Muscle of arm (tissue), 12 donors: Measurements from ENCODE around the gene MYO7A. TPM values are rescaled to one million over a fixed set of nuclear protein-coding genes. Genes with fewer than 3 reads are reported as not detected.

Experiments used
- DNase-seq: peaks from one replicate; pipeline ENCODE4 v3.0.0-alpha.2; 2013
- polyA plus RNA-seq, 12 donors: library from polyadenylated mRNA; unstranded; fragments of 120-200 nt; gene quantifications; one replicate each; pipeline ENCODE4 v1.2.1, GENCODE V29; 2013; ENCODE audit not compliant: insufficient read length in 12 of 12

Gene MYO7A
- polyA plus RNA-seq, 12 donors = 2.0 to 15.0 (median 4.2) TPM; not detected in 1

DNA sequence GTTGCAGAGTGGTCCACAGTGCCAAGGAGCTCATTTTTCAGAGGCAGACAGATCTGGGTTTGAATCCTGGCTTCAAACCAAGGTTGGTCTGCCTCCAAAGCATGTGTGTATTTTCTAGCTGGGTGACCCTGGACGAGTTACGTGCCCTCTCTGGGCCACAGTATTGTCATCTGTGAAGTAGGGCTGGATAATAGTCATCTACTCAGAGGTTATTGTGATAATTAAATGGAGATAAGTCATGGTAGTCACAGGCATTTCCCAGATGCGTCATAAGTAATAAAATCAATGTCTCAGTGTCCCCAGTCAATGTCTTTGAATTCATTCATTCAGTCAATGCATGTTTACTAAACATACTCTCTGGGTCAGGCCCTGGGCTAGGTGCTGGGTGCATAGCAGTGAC, 16.8 kb upstream of the MYO7A start:
- DNase-seq = no peak

DNA sequence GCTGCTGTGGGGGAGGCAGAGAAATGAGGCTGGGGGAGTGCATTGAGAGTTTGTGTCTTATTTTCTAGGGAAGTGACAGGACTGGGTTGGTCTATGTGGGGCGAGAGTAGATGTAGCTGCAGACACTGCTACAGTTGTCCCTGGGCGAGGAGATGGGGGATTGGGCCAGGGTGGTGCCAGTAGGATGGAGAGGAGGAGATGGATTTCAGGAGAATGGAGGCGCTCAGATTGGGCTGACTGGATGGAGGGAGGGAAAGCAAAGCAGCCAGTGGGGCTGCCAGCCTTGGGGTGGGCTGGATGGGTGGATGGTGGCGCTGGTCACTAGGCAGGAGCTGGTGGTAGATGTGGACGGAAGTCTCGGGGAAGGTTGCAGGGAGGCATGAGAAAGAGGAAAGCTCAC, 16.1 kb upstream of the MYO7A start:
- no peak for DNase-seq

DNA sequence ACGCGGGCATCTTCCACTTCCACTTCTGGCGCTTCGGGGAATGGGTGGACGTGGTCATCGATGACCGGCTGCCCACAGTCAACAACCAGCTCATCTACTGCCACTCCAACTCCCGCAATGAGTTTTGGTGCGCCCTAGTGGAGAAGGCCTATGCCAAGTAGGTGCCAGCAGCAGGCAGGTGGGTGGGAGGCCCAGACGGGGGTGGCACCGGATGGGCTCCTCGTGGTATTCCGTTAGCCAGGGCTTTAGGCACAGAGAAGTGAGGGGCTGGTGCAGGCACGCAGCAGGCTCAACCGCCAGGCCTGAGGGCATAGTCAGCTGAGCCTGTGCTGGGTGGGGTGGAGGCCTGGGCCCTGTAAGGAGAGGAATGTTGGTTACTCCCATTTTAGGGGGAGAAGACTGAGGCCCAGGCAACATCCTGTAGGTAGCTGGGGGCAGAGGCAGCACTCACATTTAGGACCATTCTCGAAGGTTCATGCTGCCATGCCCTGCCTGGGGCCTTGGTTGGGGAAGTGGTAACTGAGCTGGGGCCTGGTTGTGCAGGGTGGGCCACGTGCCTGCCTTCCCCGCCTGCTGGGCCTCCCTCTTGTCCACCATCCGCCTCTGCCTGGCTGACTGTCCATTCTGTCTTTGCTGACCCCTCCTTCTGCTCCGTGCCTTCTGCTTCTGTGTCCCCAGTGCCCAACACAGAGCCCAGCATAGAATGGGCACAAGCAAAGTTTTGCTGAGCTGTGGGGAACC, 15.2 kb upstream of the MYO7A start:
- DNase-seq = no peak

DNA sequence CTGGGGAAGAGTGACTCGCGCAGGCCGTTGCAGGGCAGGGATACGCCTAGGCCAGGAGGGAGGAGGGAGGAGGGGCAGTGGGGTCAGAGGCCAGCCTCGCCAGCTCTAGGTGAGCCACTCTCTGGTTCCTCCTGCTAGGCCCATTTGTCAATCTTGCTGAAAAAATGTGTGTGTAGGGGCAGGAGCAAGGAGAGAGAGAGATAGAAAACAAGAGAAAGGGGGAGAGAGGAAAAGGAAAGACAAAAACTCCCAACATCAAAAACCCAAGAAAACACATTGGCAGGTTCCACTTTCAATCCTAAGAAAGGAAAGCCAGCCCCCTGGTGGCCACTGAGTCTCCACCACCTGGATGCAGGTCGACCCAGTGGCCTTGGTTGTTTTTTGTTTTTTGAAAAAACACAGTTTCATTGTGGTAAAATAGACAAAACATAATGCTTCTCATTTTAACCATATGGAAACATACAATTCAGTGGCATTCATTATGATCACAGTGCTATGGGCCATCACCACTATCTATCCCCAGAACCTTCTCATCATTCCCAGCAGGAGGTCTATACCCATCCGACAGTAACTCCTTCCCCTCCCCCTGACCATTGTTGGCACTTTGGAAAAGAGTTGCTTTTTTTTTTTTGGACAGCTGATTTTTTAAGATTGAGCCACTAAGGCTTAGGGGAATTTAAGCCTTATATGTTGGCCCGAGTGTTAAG, 14.5 kb upstream of the MYO7A start:
- no peak for DNase-seq

DNA sequence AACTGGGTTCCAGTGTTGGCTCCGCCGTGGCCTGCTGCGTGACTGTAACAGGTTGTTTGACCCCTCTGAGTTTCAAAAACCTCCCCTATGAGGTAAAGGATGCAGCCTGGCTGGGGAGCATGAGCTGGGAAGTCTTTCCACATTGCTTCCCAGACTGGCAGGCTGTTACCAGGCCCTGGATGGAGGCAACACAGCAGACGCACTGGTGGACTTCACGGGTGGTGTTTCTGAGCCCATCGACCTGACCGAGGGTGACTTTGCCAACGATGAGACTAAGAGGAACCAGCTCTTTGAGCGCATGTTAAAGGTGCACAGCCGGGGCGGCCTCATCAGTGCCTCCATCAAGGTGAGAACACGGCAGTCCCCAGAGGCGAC, 14.0 kb upstream of the MYO7A start:
- DNase-seq = no peak

DNA sequence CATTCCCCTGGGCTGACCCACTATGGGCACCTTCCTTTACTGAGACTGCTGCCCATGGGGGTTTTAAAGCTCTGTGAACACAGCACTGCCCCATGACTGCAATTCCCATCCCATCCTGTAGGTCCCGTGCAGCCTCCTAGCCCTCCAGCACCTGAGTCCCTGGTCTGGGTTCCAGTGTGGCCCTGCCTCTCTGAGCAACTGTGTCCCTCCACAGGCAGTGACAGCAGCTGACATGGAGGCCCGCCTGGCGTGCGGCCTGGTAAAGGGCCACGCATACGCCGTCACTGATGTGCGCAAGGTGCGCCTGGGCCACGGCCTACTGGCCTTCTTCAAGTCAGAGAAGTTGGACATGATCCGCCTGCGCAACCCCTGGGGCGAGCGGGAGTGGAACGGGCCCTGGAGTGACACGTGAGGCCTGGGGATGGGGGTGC, 12.8 kb upstream of the MYO7A start:
- DNase-seq = no peak

DNA sequence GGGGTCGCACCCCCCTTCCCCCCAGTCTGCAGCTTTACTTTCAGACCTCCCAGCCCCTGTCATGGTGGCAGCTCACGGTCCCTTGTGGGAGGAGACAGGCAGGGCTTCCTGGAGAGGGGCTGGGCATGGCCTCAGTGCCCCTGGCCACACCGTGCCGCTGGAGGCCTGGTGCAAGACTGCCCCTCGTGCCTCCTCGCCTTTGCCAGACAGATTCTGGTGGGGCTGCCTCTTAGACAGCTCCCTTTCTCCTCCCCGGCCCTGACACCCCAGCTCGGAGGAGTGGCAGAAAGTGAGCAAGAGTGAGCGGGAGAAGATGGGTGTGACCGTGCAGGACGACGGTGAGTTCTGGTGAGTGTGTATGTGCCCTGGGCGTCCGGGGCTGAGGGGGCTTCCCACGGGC, 12.1 kb upstream of the MYO7A start:
- no peak for DNase-seq

DNA sequence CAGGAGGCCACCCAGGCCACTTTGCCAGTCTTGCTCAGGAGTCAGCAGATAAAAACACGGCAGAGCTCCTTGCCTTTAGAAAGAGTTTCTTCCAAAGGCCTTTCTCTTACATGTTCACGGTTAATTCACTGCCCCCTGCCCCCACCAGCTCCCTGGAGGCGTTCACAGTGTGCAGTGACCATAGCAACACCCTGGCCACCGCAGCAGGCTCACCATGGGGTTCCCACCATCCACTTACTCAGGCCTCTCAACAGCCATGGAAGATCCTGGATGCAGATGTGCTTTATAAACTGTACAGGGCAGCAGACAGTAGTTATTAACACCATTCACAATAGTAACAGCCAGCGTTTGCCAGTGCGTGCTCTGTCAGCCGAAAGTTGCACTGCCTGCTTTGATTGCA, 10.6 kb upstream of the MYO7A start:
- no peak for DNase-seq

DNA sequence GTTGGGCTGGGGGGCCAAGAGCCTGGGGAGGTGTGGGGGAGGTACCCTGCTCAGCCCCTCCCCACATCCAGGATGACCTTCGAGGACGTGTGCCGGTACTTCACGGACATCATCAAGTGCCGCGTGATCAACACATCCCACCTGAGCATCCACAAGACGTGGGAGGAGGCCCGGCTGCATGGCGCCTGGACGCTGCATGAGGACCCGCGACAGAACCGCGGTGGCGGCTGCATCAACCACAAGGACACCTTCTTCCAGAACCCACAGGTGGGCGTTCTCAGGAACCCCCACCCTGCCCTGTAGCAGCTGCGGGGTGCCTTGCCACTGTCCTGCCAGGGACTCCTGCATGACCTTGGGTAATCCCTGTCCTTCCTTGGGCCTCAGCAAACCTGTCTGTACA, 10.0 kb upstream of the MYO7A start:
- no peak for DNase-seq

DNA sequence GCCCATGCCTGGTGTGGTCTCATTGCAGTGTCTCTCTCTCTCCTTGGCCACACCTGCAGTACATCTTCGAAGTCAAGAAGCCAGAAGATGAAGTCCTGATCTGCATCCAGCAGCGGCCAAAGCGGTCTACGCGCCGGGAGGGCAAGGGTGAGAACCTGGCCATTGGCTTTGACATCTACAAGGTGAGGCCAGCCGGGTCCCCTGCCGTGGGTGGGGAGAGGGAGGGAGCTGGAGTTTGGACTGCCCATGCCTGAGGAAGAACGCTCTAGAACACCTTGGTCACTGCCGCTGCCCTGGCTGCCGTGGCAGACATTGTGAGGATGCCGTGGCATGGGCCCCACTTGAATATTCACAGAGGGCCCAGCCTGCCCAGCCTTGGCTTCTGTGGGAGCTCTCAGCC, 9.1 kb upstream of the MYO7A start:
- DNase-seq = no peak

DNA sequence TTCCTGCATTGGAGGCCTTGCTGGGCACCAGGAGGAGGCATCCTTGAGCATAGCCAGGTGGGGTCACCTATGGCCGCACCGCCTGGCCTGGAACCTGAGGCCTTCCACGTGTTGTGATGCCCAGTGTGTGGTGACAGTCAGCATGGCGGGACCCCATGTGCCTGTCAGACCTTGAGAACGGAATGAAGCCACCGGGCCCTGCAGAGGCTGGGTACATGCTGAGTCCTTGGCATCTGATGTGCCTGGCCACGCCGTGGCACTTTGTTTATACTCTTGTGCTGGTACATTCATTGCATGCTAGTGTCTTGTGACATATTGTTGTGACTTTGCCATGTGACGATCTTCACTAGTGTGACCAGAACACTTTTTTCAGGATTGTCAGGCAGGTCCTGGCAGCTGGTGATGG, 8.5 kb upstream of the MYO7A start:
- DNase-seq = no peak

DNA sequence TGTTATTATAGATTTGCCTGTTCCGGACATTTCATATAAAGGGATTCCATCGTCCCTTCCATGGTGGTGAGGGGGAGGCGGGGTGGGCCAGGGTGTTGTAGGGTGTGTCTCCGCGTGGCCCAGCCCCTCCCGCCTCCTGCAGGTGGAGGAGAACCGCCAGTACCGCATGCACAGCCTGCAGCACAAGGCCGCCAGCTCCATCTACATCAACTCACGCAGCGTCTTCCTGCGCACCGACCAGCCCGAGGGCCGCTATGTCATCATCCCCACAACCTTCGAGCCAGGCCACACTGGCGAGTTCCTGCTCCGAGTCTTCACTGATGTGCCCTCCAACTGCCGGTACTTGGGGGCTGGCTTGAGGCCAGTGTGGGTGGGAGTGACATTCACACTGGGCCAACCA, 7.5 kb upstream of the MYO7A start:
- no peak for DNase-seq

DNA sequence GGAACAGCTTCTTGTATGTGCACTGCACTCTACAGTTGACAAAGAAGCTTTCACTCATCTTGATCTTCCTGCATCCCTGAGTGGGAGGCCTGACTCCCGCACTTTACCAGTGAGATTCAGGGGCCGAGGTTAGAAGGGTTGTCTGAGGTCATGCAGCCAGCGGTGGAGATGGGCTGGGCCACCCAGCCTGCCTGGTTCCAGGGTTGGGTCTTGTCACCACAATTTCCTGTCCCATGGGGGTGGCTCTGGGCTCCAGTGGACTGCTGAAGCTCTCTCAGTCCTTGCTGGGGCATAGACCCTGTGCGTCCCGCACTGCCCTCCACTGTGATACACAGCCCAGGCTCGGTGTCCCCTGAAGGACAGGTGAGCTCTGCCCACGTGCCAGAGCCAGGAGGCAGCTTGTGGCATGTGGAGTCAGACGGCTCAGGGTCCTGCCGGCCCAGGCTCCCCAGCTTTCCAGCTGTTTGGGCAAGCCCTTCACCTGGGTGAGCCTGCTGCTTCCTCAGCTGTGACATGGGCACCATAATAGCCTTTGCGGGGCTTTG, 6.9 kb upstream of the MYO7A start:
- DNase-seq = no peak

DNA sequence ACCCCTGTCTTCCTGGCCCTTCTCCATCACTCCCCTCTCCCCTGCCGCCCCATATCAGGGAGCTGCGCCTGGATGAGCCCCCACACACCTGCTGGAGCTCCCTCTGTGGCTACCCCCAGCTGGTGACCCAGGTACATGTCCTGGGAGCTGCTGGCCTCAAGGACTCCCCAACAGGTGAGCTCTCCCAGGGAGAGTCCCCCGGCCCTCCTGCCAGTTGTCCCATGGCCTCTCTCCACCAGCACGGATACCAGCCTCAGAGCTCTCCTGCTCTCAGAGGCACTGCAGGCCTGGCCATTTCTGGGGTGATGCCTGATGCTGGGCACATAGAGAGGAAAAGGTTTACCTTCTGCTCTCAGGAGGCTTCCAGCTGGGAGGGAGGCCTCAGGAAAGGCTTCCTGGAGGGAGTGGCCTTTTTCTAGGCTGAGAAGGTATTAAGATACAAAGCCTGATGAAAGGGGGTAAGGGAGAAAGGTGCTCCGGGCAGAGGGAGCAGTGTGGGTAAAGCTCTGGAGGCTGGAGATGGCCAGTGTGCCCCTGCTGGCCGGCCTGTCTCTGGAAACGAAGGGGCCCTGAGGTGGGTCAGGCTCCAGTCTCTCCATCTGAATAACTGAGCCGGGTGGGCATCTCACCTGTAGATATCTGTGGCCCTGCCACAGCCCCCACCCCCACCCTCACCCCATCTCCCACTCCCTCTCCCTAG, 6.0 kb upstream of the MYO7A start:
- DNase-seq = no peak

DNA sequence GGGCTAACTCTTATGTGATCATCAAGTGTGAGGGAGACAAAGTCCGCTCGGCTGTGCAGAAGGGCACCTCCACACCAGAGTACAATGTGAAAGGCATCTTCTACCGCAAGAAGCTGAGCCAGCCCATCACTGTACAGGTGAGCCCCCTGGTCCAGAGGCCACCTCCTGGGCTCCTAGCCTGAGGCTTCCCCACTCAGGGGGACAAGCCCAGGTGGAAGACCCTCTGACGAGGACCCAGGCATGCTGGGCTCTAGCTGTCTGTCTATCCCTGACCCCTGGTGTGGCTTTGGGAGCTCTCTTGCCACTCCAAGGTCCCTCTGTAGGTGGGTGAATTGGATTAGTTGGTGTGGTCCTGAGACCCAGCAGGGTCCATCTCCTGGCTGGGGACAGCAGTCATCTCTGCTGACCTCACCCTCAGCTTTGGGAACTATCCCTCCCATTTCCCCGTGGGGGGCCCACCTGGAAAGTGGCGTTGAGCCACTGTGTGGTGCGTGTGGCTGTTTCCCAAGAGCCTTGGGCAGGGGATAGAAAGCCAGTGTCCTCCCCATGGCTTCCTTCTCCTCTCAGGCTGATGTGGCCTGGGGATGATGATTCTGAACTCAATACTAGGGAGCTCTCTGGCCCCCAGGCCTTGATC, 5.4 kb upstream of the MYO7A start:
- DNase-seq = no peak

DNA sequence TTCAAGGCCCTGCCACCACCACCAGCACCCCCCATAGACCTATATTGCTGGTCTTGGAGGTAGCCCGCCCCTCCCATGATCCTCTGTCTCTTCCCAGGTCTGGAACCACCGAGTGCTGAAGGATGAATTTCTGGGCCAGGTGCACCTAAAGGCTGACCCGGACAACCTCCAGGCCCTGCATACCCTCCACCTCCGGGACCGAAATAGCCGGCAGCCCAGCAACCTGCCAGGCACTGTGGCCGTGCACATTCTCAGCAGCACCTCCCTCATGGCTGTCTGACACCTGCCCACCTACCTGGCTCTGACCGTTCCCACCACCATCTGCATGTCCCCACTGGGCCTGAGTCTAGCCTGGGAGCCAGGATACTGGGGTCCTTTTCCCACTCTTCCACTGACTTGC, 4.5 kb upstream of the MYO7A start:
- DNase-seq = no peak

DNA sequence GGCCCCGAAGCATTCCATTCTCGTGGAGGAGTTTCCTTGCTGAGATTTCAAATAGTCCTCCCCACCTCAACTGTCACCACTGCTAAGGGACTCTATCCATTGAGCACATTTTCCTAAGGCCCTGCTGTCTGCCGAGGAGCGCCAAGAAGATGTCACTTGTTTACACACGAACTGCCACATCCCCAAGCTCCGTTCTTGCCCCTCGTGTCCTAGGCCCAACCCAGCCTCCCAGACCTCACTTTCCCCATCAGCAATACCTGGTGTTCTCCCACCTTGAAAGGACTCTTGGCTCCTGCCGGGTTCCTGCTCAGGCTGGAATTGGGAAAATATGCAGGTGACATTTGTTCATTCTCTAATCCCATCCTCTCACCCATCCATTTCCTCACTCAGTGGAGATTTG, 4.0 kb upstream of the MYO7A start:
- no peak for DNase-seq

DNA sequence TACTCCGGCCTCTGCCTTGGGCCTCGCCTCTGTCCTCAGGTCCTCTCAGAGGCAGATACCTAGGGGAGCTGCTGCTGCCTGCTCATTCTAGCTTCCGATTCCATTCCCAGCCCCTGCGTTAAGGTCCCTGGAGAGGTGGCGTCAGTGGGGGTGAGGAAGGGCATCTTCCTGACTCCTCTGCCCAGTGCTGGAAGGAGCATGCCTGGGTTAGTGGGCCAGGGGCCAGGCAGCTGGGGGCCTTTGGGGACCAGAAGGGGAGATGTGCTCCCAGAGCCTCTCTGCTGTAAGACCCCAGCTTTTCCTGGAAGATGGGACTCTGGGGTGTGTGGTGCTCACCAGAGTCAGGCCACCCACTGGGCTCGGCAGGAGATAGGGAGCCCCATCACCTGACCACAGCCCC, 3.6 kb upstream of the MYO7A start:
- DNase-seq = no peak

DNA sequence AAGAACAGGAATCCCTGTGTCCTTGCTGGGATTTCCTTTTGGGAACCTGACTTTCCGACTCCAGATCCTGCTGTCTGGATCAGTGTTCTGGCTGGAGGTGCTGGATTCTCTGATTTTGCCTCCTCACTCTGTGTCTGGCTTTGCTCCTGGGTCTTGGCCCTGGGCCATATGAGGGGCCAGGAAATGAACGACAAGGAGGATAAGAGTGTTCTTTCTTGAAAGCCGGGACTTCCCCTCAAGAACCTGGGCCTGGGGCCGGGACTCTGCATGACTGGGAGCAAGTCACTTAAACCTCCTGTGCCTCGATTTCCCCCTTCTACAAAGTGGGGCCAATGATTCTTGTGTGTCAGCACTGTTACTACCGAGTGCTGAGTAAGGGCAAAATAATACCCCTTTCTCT, 2.9 kb upstream of the MYO7A start:
- no peak for DNase-seq

DNA sequence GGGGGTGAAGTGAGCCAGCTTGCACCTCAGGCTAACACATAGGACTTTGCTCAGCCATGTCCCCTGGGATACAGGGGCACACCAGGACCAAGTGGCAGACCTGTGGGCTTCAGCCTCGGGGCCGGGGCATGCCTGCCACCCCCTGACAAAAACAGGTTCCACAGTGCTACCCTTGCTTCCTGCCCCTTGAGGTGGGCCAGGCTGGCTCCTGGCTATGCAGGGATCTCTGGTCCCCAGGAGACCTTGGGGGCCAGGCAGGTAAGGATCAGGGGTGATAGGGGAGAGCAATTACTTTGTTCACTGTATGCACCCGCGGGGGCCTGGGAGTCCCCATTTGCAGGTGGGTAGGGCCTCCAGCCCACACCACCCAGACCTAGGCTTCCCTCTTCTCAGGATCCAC, 2.4 kb upstream of the MYO7A start:
- DNase-seq = no peak

DNA sequence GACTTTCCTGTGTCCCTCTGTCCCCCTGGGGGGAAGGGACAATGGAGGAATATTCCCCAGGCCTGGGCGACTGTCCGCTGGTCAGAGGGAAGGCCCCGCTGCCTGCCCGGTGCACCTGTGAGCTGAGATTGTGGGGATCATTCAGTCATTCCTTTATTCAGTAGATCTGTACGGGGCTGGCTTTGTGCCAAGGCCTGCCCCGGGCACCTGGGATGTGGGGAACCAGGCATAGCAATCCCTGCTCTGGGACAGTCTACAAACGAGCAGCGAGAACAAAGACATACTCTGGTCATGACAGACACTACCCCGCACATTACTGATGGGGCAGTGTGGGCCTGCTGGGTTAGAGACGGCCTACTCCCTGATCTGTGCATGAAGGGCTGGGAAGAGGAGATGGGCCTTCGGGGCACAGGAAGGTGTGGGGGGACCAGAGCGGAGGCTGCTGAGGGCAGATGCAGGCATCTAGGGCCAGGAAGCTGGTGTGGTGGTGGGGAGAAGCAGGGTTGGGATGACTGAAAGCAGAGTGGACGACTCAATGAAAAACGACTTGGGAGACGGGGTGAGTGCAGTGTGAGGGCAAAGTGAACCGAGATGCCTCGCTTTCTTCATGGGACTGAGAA, 1.8 kb upstream of the MYO7A start:
- DNase-seq = no peak

DNA sequence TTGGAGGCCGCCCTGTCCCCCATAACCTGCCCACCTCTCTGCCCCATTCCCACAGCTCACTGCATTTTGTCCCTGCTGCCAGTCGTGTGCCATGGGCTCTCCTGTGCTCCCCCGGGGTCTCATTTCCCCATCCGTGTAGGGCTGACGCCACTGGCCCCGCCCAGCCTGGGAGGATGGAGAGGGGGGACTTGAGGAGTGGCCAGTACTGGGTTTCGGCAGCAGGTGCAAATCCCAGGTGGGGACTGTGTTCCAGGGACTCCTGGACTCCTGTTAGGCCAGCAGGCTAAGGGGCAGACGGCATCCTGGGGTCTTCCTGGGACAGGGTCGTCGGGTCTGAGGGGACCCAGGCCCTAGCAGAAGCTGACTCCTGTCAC, 1.2 kb upstream of the MYO7A start:
- DNase-seq = no peak
